H7 (cell line): Measurements from ENCODE around the gene PRKCH. TPM values are rescaled to one million over a fixed set of nuclear protein-coding genes. Genes with fewer than 3 reads are reported as not detected.

ENCODE experiments used
- DNase-seq: peaks from one replicate; pipeline ENCODE4 v3.0.0; 2012
- H3K27me3 ChIP-seq: 2 replicates; pipeline ENCODE4 v1.6.0; 2011; ENCODE audit warnings: mild to moderate bottlenecking, low read length; ENCODE audit not compliant: control insufficient read depth, insufficient read depth
- H3K36me3 ChIP-seq: replicated peaks from 2 replicates; pipeline ENCODE4 v1.5.1; 2011; ENCODE audit warnings: low read length; ENCODE audit not compliant: control insufficient read depth, insufficient read depth
- H3K4me3 ChIP-seq: 2 replicates; pipeline ENCODE4 v1.5.1; 2011; ENCODE audit warnings: low read depth, mild to moderate bottlenecking, control low read depth, low read length, moderate library complexity; ENCODE audit not compliant: insufficient read depth
- total RNA-seq: library from RNA; depleted of rRNA; stranded (reverse); fragments of >200 nt; shearing (Covaris generic); gene quantifications from 2 replicates; pipeline ENCODE4 v1.2.3, GENCODE V29; 2014

Gene PRKCH
- total RNA-seq, 1 experiment from 2014 or later = 6.3 TPM

DNA sequence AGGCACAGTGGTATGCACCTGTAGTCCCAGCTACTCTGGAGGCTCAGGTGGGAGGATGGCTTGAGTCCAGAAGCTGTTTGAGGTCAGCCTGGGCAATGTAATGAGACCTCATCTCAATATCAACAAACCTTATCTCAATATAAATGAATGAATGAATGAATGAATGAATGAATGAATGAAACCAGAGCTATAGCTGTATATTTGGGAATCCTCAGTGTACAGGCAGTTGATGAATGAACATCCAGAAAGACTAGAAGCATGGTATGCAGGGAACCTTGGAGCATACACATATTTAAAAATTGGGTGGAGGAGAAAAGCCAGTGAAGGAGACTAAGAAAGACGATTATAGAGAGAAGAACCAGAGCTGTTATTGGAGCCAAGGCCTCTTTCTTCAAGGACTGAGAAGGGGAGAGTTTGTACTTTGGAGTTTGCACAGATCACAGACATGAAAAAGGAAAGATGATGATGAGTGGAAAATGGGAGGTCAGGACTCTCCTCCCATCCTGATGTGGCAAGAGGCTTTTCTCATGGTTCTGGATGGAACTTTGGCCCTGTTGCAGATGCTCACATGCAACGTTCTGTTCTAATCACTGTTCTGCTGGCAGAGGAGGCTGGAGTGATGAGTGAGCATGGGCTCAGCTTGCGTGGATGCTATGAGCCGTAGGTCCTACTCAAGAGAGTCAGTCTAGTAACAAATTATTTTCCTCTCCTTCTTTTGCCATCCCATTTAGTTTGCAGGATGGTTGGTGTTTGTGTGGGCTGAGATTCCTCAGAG lies 114.4 kb downstream of the PRKCH start:
- Histone ChIP-seq H3K4me3 (no peak overlapping the region), H3K36me3 (no peaks in the 10 kb centered on the region), H3K27me3 (no peaks in the 10 kb centered on the region)
- no peak for DNase-seq

DNA sequence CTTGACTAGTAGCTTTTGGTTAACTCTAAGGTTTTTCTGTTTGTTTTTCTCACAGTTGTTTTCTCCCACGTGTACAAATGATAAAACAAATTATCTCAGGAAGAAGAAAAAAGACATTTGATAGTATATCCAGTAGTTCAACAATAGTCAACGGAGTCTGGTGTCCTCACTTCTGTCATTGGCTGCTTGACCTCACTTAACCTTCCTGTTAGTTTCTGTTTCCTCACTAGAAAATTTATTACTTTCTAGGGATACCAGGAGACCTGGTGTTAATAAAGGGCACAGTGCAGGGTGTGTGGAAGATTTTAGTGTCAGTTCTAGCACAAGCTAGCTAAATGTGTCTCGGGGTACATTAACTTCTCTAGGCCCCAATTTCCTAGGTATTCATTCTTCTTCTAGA lies 116.0 kb downstream of the PRKCH start:
- no peak overlapping the region for H3K4me3 ChIP-seq
- no peaks in the 10 kb centered on the region for H3K36me3 ChIP-seq
- H3K27me3 ChIP-seq = no peaks in the 10 kb centered on the region
- no peak for DNase-seq

DNA sequence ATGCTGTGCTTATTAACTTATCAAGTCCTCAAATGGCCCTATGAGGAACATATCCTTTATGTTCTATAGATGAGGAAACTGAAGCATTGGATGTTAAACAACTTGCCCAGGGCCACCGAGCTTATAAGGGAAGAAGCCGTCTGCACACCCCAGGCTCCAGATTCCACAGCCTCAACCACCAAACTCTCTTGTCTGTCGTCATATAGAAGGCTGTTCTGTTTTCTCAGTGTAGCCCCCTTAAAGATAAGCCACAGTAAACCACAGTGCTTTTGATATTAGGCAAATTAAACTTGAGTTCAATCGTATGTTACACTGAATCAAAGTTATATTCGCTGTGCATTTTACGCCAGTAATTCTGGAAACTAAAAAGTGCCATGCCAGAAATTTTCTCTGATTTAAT lies 116.7 kb downstream of the PRKCH start:
- Histone ChIP-seq H3K27me3 (no peaks in the 10 kb centered on the region), H3K4me3 (no peak overlapping the region), H3K36me3 (no peaks in the 10 kb centered on the region)
- no peak for DNase-seq

DNA sequence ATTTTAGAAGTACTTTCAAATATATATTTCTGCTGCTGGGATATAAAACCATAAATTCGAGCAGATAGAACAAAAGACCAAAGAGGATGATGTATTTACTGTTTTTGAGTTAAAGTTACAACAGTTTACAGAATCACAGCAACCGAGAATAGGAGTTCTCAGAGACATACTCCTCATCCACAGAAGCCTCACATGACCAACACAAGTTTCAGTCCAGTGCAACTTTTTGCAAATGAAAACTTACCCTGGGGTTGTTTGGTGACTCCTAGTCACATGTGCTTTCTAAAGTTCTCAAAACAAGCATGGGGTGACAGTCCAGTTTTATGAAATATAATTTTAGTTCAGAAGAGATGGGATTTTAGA lies 117.1 kb downstream of the PRKCH start:
- Histone ChIP-seq H3K4me3 (no peak overlapping the region), H3K36me3 (no peaks in the 10 kb centered on the region), H3K27me3 (no peaks in the 10 kb centered on the region)
- DNase-seq = no peak

DNA sequence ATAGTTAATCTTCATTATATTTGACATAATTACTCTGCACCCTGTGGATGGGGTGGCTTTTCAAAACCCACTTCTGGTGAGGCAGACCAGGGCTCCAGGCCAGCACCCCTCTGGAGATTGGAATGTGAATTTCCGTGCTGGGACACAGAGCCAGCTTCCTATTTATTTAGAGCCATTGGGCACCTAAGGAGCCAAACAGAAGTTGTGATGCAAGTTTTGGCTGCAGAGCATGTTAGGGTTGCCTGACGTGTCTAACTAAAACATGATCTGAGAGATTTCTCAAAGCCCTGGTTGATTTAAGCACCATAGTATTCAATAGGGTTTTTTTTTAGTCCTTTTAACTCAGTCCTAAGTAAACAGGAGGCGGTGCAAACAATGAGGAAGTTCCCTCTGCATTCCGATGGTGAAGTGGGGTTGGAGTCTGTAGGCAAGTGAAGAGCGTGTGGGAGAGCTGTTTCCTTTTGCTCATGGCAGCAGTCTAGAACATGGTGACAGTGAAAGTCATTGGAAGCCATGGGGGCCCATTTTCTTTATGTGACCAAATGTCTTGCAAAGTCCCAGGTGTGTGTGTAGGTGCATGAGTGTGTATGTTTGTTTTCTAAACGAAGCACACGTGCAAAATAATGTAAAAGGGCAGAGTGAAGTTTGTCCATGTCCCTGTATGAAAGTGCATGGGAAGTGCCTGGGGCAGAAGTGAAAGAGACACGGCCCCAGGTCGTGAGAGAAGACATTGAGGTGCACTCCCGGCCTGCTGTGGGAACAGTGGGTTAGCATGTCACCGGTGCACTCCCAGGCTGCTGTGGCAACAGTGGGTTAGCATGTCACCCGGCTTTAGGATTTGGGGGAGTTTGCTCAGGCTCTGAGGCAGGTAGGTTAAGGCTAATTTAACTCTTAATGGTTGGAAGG lies 117.7 kb downstream of the PRKCH start:
- DNase-seq = peak; percentile 43
- Histone ChIP-seq H3K36me3 (no peaks in the 10 kb centered on the region), H3K4me3 (no peak overlapping the region), H3K27me3 (no peaks in the 10 kb centered on the region)

DNA sequence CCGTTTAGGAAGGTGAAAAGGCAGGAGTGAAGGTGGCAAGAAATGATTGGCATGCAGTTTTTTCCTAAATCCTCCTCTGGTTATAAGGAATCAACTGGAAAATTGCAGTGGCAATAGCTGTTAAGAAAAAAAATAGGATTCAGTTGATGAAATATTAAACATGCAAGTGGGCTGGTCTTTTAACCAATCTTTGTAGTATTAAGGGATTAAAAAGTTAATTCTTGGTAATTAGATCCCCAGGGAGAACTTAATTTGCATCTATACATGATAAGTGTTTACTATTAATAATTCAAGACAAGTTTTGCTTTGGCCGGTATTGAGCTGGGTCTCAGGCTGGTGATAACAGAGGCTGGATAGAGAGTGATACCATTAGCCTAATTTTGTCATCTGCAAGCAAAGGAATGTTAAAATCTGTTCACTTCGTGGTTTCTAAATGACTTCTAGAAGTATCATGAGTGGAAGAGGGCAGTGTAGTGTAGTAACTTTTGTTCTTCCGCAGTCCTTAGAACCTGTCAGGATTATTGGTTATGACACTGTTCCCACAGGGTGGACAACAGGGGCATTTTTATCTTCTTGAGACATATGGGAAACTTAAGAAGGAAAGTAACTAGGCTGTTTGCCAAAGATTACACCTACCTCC lies 118.5 kb downstream of the PRKCH start:
- no peaks in the 10 kb centered on the region for H3K27me3 ChIP-seq
- DNase-seq = no peak
- H3K36me3 ChIP-seq = no peaks in the 10 kb centered on the region
- H3K4me3 ChIP-seq = no peak overlapping the region

DNA sequence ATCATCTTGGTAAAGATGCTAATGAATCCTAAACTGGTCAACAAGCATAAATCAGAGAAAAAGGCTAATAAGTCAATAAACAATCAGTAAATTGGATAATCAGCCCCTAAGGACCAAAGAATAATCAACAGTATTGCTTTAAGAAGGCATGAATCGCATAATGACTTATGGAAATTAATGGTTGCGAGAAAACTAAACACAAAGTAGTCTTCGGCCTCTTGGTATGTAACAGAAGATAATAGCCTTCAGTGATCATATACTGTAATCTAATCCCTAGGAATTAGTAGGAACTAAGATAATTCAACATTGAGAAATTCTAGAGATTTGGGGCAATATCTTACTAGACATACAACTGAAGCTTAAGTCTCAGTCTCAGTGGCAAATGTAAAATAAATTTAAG lies 122.1 kb downstream of the PRKCH start:
- H3K27me3 ChIP-seq = no peaks in the 10 kb centered on the region
- DNase-seq = no peak
- H3K4me3 ChIP-seq = no peak overlapping the region
- no peaks in the 10 kb centered on the region for H3K36me3 ChIP-seq

DNA sequence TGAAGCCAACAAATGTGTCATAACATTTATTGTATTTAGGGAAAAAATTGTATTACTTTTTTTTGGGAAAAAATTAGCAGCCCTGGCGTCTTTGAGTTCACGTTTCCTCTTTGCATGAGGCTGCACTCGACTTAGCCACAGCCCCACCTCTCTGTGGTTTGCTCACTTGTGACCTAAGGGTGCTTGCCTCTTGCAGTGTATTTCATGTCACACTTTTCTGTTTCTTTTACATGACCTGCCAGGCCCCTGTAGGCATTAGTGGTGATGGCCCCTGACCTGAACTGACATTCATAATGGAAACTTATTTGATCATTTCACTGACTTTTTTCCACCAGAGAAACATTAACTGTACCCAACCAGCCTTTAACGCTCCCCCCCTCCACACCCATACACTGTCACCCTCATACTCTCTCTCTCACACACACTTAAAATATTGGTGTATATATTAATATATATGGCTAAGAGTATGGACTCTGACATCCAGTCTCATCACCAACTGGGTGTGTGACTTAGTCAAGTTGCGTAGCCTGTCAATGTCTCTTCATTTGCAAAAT lies 122.9 kb downstream of the PRKCH start:
- no peak for DNase-seq
- Histone ChIP-seq H3K4me3 (no peak overlapping the region), H3K36me3 (no peaks in the 10 kb centered on the region), H3K27me3 (no peaks in the 10 kb centered on the region)

DNA sequence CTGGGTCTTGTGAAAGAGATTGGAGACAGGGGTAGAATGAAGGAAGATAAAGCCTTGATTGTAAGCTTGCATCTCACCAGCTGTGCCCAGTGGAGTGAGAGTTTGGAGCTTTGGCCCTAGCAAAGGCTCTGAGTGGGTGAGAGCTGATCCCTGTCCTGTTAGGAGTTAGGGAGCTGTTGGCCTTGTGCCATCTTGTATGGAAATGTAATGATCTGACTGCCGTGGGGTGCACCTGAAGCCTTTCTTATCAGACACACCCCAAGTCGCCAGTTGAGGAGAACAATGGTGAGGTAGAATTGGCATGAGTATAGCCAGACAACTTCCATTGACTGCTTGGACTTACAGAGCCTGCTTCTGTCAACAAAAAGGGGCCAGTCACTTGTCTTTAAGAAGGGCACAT lies 130.1 kb downstream of the PRKCH start:
- Histone ChIP-seq H3K27me3 (no peaks in the 10 kb centered on the region), H3K4me3 (no peak overlapping the region), H3K36me3 (no peaks in the 10 kb centered on the region)
- no peak for DNase-seq

DNA sequence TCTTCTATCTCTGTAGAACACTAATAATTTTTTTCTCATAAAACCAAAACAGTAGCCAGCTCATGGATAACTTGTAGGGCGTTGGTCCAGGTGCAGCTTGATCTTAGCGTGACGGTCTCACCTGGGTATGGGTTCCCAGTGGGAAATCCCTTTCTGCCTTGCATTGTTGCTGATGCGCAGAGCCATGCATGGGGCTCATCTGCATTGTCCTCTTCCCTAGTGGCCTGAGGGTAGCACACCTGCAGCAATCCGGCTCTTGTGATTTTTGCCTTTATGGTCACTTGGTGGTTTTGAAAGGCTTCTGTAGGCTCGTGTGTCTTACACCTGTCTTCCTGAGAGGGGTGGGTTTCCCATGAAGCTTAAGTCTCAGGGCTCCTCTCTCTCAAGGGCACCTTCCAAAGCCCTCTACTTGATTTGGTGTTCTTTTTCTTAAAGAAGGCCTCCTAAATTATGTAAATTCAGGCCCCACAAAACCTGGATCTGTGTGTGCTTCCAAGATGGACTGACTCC lies 130.6 kb downstream of the PRKCH start:
- no peaks in the 10 kb centered on the region for H3K36me3 ChIP-seq
- no peak for DNase-seq
- no peak overlapping the region for H3K4me3 ChIP-seq
- no peaks in the 10 kb centered on the region for H3K27me3 ChIP-seq

DNA sequence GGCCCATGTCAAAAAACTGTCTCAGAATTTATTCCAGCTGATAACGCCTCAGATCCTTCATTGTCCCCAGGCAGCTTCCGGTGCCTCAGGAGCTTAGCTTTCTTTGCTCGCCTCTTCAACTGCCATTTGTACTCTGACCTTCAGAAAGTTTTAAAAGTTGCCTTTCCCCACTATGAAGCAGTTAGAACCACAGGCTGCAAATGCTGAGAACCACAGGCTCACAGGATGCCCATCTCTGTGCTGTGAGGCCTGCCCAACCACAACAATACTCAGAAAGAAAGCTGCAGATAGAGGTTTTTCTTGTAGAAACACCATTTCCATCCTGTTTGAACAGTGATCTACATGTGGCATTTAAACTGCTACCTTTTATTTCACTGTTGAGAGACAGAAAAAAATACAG lies 131.1 kb downstream of the PRKCH start:
- DNase-seq = no peak
- Histone ChIP-seq H3K4me3 (no peak overlapping the region), H3K27me3 (no peaks in the 10 kb centered on the region), H3K36me3 (no peaks in the 10 kb centered on the region)

DNA sequence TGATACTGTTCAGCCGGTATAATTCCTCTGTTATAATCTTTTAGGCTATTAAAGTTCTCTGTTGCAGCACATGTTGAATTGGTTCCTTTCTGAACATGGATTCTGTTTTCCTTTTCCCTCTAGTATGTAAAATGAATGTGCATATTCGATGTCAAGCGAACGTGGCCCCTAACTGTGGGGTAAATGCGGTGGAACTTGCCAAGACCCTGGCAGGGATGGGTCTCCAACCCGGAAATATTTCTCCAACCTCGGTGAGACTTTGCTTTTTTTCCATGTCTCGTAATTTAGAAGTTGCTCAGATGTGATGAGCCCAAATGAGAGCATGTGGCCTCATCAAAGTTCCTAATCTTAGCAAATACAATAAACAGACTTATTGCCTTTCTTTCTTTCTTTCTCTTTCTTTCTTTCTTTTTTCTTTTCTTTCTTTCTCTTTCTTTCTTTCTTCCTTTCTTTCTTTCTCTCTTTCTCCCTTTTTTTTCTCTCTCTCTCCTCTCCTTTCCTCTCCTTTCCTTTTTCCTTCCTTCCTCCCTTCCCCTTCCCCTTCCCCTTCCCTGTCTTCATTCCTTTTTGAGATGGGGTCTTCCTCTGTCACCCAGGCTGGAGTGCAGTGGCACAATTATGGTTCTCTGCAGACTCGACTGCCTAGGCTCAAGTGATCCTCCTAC lies 131.9 kb downstream of the PRKCH start:
- Histone ChIP-seq H3K27me3 (no peaks in the 10 kb centered on the region), H3K4me3 (no peak overlapping the region), H3K36me3 (no peaks in the 10 kb centered on the region)
- no peak for DNase-seq

DNA sequence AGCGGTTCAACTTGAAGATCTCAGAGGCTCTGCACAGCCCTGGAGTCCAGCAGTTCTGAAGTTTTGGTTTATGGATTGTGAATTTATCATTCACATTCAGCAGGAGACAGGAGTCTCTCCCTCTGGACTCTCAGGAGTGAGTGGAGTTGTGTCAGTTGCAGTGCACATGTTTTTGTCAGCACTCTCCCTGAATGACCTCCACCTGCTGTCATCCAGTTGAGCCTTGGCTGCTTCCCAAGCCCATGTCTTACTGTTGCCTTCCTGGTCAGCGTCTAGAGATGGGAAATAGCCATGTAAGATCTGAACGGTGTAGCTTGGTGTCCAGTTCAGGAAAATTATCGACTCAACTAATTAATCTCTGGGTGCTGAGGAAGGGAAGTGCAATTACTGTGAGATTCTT lies 133.2 kb downstream of the PRKCH start:
- no peak for DNase-seq
- no peaks in the 10 kb centered on the region for H3K36me3 ChIP-seq
- H3K4me3 ChIP-seq = no peak overlapping the region
- no peaks in the 10 kb centered on the region for H3K27me3 ChIP-seq

DNA sequence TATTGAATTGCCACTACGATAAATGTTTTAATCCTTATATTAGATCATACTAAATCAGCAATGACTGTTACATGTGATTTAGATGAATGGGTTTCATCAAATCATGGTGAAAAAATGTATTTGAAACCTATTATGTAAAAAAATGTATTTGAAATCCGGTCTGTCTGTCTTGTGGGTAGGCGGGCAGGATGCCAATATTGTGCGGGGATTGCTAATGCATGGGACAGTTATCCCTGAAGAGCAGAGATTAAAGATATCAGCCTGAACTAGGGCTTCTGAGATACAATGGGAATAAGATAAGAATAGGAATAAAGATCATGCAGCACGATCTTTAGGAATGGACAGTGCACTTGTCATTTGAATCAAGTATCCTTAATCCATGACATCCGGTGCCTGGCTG lies 134.0 kb downstream of the PRKCH start:
- no peak for DNase-seq

More for the DNA sequence above, 134.0 kb downstream of the PRKCH start:
- Histone ChIP-seq H3K27me3 (no peaks in the 10 kb centered on the region), H3K4me3 (no peak overlapping the region), H3K36me3 (no peaks in the 10 kb centered on the region)
